Liver (tissue), 9 donors: ENCODE results near the gene DDR2. TPM values are rescaled to one million over a fixed set of nuclear protein-coding genes. Genes with fewer than 3 reads are reported as not detected.

Experiments used
- DNase-seq: peaks from one replicate; pipeline ENCODE4 v3.0.0-alpha.2; 2017; ENCODE audit warnings: low spot score
- H3K27ac ChIP-seq, 2 donors: one replicate each; pipeline ENCODE4 v1.7.0; 2013; ENCODE audit warnings: inconsistent platforms in 2 of 2, low read length in 2 of 2, control low read depth in 1 of 2, low read depth in 1 of 2, mild to moderate bottlenecking in 1 of 2
- H3K27me3 ChIP-seq, 4 donors: one replicate each; pipeline versions ENCODE4 v1.6.1 to v1.7.0; 2013; ENCODE audit warnings: low read length in 3 of 4, inconsistent platforms in 1 of 4, mild to moderate bottlenecking in 1 of 4, moderate library complexity in 1 of 4; ENCODE audit not compliant: control insufficient read depth in 4 of 4, insufficient read depth in 4 of 4
- H3K36me3 ChIP-seq, 4 donors: one replicate each; pipeline versions ENCODE4 v1.6.1 to v1.7.0; 2013; ENCODE audit warnings: low read length in 3 of 4, mild to moderate bottlenecking in 3 of 4, low read depth in 1 of 4, moderate library complexity in 1 of 4; ENCODE audit not compliant: control insufficient read depth in 4 of 4, insufficient read depth in 3 of 4
- H3K4me1 ChIP-seq, 4 donors: one replicate each; pipeline versions ENCODE4 v1.6.1 to v1.7.0; 2013; ENCODE audit warnings: low read length in 3 of 4, mild to moderate bottlenecking in 3 of 4, moderate library complexity in 1 of 4; ENCODE audit not compliant: control insufficient read depth in 4 of 4, insufficient read depth in 4 of 4
- H3K4me3 ChIP-seq, 3 donors: one replicate each; pipeline versions ENCODE4 v1.6.1 to v1.7.0; 2013; ENCODE audit warnings: low read length in 3 of 3, control low read depth in 1 of 3, low read depth in 1 of 3, mild to moderate bottlenecking in 1 of 3
- H3K9ac ChIP-seq, 2 donors: one replicate each; pipeline ENCODE4 v1.7.0; 2013; ENCODE audit warnings: low read length in 2 of 2, mild to moderate bottlenecking in 2 of 2, moderate library complexity in 2 of 2, control low read depth in 1 of 2, low read depth in 1 of 2
- H3K9me3 ChIP-seq, 4 donors: one replicate each; pipeline versions ENCODE4 v1.6.1 to v1.7.0; 2013; ENCODE audit warnings: low read length in 3 of 4; ENCODE audit not compliant: control insufficient read depth in 4 of 4
- EGR1 ChIP-seq, 2 donors: IDR thresholded peaks; 2 replicates each; pipeline ENCODE4 v1.6.1; 2016 to 2018; ENCODE audit warnings: antibody characterized with exemption in 2 of 2, low read depth in 2 of 2
- FOXA1 ChIP-seq: IDR thresholded peaks from 2 replicates; pipeline ENCODE4 v1.6.1; 2016; ENCODE audit warnings: antibody characterized with exemption
- GABPA ChIP-seq, 2 donors: IDR thresholded peaks in 1 of 2; conservative IDR thresholded peaks in 1 of 2; 2 replicates each; pipeline ENCODE4 v1.6.1; 2016; ENCODE audit warnings: antibody characterized with exemption in 2 of 2, mild to moderate bottlenecking in 1 of 2, moderate library complexity in 1 of 2
- HNF4A ChIP-seq, 2 donors: conservative IDR thresholded peaks; 2 replicates each; pipeline ENCODE4 v1.6.1; 2016; ENCODE audit warnings: antibody characterized with exemption in 2 of 2, mild to moderate bottlenecking in 2 of 2
- JUND ChIP-seq, 2 donors: IDR thresholded peaks; 2 replicates each; pipeline ENCODE4 v1.6.1; 2016; ENCODE audit warnings: antibody characterized with exemption in 2 of 2
- NR2F2 ChIP-seq: IDR thresholded peaks from 2 replicates; pipeline ENCODE4 v1.6.1; 2016; ENCODE audit warnings: antibody characterized with exemption
- RAD21 ChIP-seq, 2 donors: IDR thresholded peaks; 2 replicates each; pipeline ENCODE4 v1.6.1; 2016; ENCODE audit warnings: antibody characterized with exemption in 2 of 2, mild to moderate bottlenecking in 2 of 2
- REST ChIP-seq: IDR thresholded peaks from 2 replicates; pipeline ENCODE4 v1.6.1; 2016; ENCODE audit warnings: antibody characterized with exemption, mild to moderate bottlenecking
- RXRA ChIP-seq, 2 donors: IDR thresholded peaks; 2 replicates each; pipeline ENCODE4 v1.6.1; 2017 to 2018; ENCODE audit warnings: antibody characterized with exemption in 2 of 2, mild to moderate bottlenecking in 1 of 2
- SP1 ChIP-seq: IDR thresholded peaks from 2 replicates; pipeline ENCODE4 v1.6.1; 2018; ENCODE audit warnings: antibody characterized with exemption, mild to moderate bottlenecking
- TAF1 ChIP-seq: conservative IDR thresholded peaks from 2 replicates; pipeline ENCODE4 v1.6.1; 2016; ENCODE audit warnings: antibody characterized with exemption, mild to moderate bottlenecking
- YY1 ChIP-seq: IDR thresholded peaks from 2 replicates; pipeline ENCODE4 v1.6.1; 2016; ENCODE audit warnings: antibody characterized with exemption, mild to moderate bottlenecking
- WGBS: extraction: QIAGEN DNeasy Blood & Tissue Kit; methylation state at CpG from one replicate; pipeline ENCODE4 v1.1.7; 2013; 5-methylcytosine and 5-hydroxymethylcytosine counted together
- polyA plus RNA-seq, 2 donors: library from polyadenylated mRNA; stranded (reverse) in 1 of 2; unstranded in 1 of 2; fragments of 200-250 nt in 1 of 2; fragments of >200 nt in 1 of 2; fragmentation: Nextera tagmentation in 1 of 2; extraction: Ambion mirVana in 1 of 2; gene quantifications; one replicate each; pipeline versions ENCODE4 v1.2.1 to v1.2.3, GENCODE V29; 2013 to 2015
- total RNA-seq, 2 donors: library from RNA; depleted of rRNA; stranded (reverse); fragments of >200 nt; gene quantifications; one replicate each; pipeline ENCODE4 v1.2.3, GENCODE V29; 2014
- TF ChIP-seq, protein P1 (sequence below): IDR thresholded peaks from 2 replicates; pipeline ENCODE4 v1.6.1; 2016; ENCODE audit warnings: antibody characterized with exemption
- TF ChIP-seq, protein P2 (sequence below): IDR thresholded peaks from 2 replicates; pipeline ENCODE4 v1.6.1; 2016; ENCODE audit warnings: antibody characterized with exemption
- TF ChIP-seq, protein P3 (sequence below): IDR thresholded peaks from 2 replicates; pipeline ENCODE4 v1.6.1; 2016; ENCODE audit warnings: antibody characterized with exemption
- donor health status: healthy.
- donor health status: healthy.
- donor health status: healthy.
- donor health status: healthy.
- donor health status: healthy.

DDR2 gene
- total and polyA plus RNA-seq, 4 donors, result 1.2 to 6.4 (median 2.1) TPM

DNA sequence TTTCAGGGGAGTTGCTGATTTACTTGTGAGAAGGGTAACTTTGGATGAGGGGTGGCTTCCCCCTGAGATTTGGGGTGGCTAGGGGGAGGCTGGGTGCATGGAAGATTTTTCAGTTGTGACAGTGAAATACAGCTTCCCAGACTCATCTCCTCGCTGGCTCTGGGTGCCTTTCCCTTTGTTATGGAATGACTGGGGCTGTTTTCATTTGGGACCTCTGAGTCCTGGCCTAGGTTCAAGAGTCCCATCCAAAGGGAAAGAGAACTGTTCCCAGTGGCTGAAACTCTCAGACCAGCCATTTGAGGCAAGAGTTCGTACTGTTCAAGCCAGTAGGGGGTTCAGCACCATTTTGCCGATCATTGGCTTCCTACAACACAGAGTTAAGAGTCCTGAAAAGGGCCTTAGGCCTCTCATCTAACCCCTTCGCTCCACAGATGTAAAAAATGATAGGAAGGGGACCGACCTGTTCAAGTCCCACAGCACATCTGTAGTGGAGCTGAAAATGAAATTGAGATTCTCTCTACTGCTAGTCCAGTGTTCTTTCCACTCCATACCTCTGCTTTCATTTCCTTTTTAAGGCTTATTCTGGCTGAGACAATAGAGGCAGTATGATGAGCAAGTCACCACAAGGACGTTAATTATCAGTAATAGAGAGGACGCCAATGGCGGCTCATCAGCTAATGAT is 958 bp downstream of the DDR2 start (continued):
- TF ChIP-seq HNF4A (conservative IDR thresholded peaks at IDR 0.05), result no peak

GRCh38 chr1:162635418-162635817 is 3.2 kb downstream of the DDR2 start:
- 91% methylated on average over 4 of the region's 4 CpGs for WGBS
- Histone ChIP-seq H3K27me3 (no peaks in the 10 kb centered on the region), H3K4me1 (no peaks in the 10 kb centered on the region), H3K27ac (no peak overlapping the region), H3K9ac (no peak overlapping the region), H3K4me3 (no peak overlapping the region), H3K36me3 (no peaks in the 10 kb centered on the region), H3K9me3 (no peaks in the 10 kb centered on the region)
- TF ChIP-seq RAD21 (IDR thresholded peaks at IDR 0.05), result no peak
- TF ChIP-seq REST, result no peak
- TF ChIP-seq GABPA (IDR thresholded peaks at IDR 0.05 in 1 of 2, conservative IDR thresholded peaks at IDR 0.05 in 1 of 2), result no peak
- TF ChIP-seq TAF1, result no peak
- TF ChIP-seq FOXA1, result no peak
- no peak for TF ChIP-seq HNF4A (conservative IDR thresholded peaks at IDR 0.05)
- TF ChIP-seq, protein P1, sequence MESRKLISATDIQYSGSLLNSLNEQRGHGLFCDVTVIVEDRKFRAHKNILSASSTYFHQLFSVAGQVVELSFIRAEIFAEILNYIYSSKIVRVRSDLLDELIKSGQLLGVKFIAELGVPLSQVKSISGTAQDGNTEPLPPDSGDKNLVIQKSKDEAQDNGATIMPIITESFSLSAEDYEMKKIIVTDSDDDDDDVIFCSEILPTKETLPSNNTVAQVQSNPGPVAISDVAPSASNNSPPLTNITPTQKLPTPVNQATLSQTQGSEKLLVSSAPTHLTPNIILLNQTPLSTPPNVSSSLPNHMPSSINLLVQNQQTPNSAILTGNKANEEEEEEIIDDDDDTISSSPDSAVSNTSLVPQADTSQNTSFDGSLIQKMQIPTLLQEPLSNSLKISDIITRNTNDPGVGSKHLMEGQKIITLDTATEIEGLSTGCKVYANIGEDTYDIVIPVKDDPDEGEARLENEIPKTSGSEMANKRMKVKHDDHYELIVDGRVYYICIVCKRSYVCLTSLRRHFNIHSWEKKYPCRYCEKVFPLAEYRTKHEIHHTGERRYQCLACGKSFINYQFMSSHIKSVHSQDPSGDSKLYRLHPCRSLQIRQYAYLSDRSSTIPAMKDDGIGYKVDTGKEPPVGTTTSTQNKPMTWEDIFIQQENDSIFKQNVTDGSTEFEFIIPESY, result no peak
- TF ChIP-seq EGR1 (IDR thresholded peaks at IDR 0.05; ENCODE audit: low read depth in 2 of 2), result no peak
- TF ChIP-seq, protein P2, sequence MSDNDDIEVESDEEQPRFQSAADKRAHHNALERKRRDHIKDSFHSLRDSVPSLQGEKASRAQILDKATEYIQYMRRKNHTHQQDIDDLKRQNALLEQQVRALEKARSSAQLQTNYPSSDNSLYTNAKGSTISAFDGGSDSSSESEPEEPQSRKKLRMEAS, result no peak
- no peak for TF ChIP-seq SP1
- no peak for TF ChIP-seq YY1
- no peak for TF ChIP-seq RXRA (IDR thresholded peaks at IDR 0.05)
- TF ChIP-seq NR2F2, result no peak
- DNase-seq, result no peak

DNA sequence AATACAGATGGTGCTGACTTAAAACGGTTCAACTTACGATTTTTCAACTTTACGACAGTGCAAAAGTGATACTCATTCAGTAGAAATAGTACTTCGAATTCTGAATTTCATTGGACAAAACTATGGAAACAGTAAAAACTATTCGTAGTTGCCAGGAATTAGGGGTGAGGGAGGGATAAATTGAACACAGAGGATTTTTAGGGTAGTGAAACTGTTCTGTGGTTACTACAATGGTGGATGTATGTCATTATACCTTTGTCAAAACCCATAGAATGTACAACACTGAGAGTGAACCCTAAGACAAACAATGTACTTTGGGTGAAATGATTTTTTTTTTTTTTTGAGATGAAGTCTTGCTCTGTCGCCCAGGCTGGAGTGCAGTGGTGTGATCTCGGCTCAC is 7.5 kb downstream of the DDR2 start:
- Histone ChIP-seq H3K4me1 (no peaks in the 10 kb centered on the region), H3K4me3 (no peak overlapping the region), H3K36me3 (no peaks in the 10 kb centered on the region), H3K27me3 (no peaks in the 10 kb centered on the region), H3K27ac (no peak overlapping the region), H3K9me3 (no peaks in the 10 kb centered on the region), H3K9ac (no peak overlapping the region)
- WGBS, result 94% methylated on average over 7 of the region's 7 CpGs
- no peak for TF ChIP-seq RAD21 (IDR thresholded peaks at IDR 0.05)
- TF ChIP-seq, protein P1, result no peak
- TF ChIP-seq REST, result no peak
- TF ChIP-seq JUND (IDR thresholded peaks at IDR 0.05), result no peak
- no peak for TF ChIP-seq NR2F2
- TF ChIP-seq EGR1 (IDR thresholded peaks at IDR 0.05; ENCODE audit: low read depth in 2 of 2), result no peak
- TF ChIP-seq GABPA (IDR thresholded peaks at IDR 0.05 in 1 of 2, conservative IDR thresholded peaks at IDR 0.05 in 1 of 2), result no peak
- TF ChIP-seq, protein P3, sequence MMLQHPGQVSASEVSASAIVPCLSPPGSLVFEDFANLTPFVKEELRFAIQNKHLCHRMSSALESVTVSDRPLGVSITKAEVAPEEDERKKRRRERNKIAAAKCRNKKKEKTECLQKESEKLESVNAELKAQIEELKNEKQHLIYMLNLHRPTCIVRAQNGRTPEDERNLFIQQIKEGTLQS, result no peak
- DNase-seq, result no peak
